ENCODE measurements around the gene TIMM13.

Gene TIMM13

DNA sequence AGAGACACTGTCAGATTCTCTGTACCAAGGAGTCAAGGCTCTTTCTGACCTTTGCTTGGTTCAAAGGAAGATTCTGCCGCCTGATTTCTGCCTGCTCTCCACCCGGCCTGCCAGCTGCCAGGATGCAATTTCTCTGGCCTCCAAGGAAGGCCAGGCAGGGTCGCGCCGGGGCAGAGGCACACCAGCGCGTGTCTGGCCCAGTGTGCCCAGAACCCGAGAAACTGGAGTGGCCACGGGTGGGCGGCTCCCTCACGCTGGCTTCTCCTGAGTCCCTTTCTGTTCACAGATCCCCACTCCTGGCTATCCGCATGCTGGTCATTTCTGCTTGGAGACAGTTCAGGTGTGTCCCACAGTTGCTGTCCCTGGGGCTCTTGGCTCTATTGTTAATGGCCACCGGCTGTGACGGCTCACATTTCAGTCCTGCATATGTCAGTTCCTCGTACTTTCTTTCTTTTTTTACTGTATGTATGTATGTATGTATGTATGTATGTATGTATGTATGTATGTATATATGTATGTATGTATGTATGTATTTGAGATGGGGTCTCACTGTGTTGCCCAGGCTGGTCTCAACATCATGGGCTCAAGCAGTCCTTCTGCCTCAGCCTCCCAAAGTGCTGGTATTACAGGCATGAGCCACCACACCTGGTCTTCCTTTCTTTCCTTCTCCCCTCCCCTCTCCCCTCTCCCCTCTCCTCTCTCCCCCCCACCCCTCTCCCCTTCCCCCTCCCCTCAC, 50.4 kb downstream of the TIMM13 start:
- DNase-seq: no peak

Data from NCI-H2171 treated with DMSO at 0.1 percent for 48 hours (cell line).